MM.1S (cell line): ENCODE measurements around the gene INHBE.

Experiments
- DNase-seq: peaks from one replicate; pipeline ENCODE4 v3.0.0-alpha.2; 2015
- H2AFZ ChIP-seq: fragments of 300-600 bp; sonication (generic); 2 replicates; pipeline ENCODE4 v1.6.0; 2016; ENCODE audit warnings: antibody characterized with exemption, low read length
- H3F3A ChIP-seq: fragments of 300-600 bp; sonication (generic); 2 replicates; pipeline ENCODE4 v1.6.1; 2016; ENCODE audit warnings: mild to moderate bottlenecking, antibody characterized with exemption, low read length, moderate library complexity, mixed read lengths; ENCODE audit not compliant: insufficient read depth
- H3K27ac ChIP-seq: fragments of 300-600 bp; sonication (generic); 2 replicates; pipeline ENCODE4 v1.5.1; 2016; ENCODE audit warnings: mild to moderate bottlenecking, low read length
- H3K27me3 ChIP-seq: fragments of 300-600 bp; sonication (generic); replicated peaks from 2 replicates; pipeline ENCODE4 v1.6.0; 2016; ENCODE audit warnings: low read length; ENCODE audit not compliant: insufficient read depth
- H3K36me3 ChIP-seq: fragments of 300-600 bp; sonication (generic); replicated peaks from 2 replicates; pipeline ENCODE4 v1.6.1; 2016; ENCODE audit warnings: mild to moderate bottlenecking, low read length, mixed read lengths; ENCODE audit not compliant: insufficient read depth
- H3K4me1 ChIP-seq: fragments of 300-600 bp; sonication (generic); 2 replicates; pipeline ENCODE4 v1.6.1; 2016; ENCODE audit warnings: low read length, mixed read lengths
- H3K4me2 ChIP-seq: fragments of 300-600 bp; sonication (generic); 2 replicates; pipeline ENCODE4 v1.6.0; 2016; ENCODE audit warnings: low read depth, low read length
- H3K4me3 ChIP-seq: fragments of 300-600 bp; sonication (generic); 2 replicates; pipeline ENCODE4 v1.5.1; 2016; ENCODE audit warnings: low read length, mixed read lengths
- H3K79me2 ChIP-seq: fragments of 300-600 bp; sonication (generic); 2 replicates; pipeline ENCODE4 v1.6.1; 2016; ENCODE audit warnings: mixed run types, low read length, mixed read lengths
- H3K9ac ChIP-seq: fragments of 300-600 bp; sonication (generic); 2 replicates; pipeline ENCODE4 v1.6.1; 2016; ENCODE audit warnings: low read length, mixed read lengths
- H3K9me2 ChIP-seq: fragments of 300-600 bp; sonication (generic); replicated peaks from 2 replicates; pipeline ENCODE4 v1.6.1; 2016; ENCODE audit warnings: mild to moderate bottlenecking, low read length, mixed read lengths; ENCODE audit not compliant: insufficient read depth
- H3K9me3 ChIP-seq: fragments of 300-600 bp; sonication (generic); replicated peaks from 2 replicates; pipeline ENCODE4 v1.6.1; 2016; ENCODE audit warnings: mild to moderate bottlenecking, low read length, mixed read lengths; ENCODE audit not compliant: insufficient read depth
- H4K20me1 ChIP-seq: fragments of 300-600 bp; sonication (generic); 2 replicates; pipeline ENCODE4 v1.6.1; 2016; ENCODE audit warnings: mild to moderate bottlenecking, low read length, moderate library complexity, mixed read lengths; ENCODE audit not compliant: insufficient read depth
- EZH2 ChIP-seq: fragments of 300-600 bp; sonication (generic); optimal IDR thresholded peaks from 2 replicates; pipeline ENCODE3; 2017; ENCODE audit warnings: low read depth, mild to moderate bottlenecking, antibody characterized with exemption, low read length, mixed read lengths
- EZH2phosphoT487 ChIP-seq: fragments of 300-600 bp; sonication (generic); IDR thresholded peaks from 2 replicates; pipeline ENCODE4 v1.6.1; 2018; ENCODE audit warnings: antibody characterized with exemption, low read length
- TF ChIP-seq, protein P1 (sequence below): fragments of 300-600 bp; sonication (generic); IDR thresholded peaks from 2 replicates; pipeline ENCODE4 v1.5.1; 2016; ENCODE audit warnings: antibody characterized with exemption, low read length, mixed read lengths

Gene INHBE

DNA sequence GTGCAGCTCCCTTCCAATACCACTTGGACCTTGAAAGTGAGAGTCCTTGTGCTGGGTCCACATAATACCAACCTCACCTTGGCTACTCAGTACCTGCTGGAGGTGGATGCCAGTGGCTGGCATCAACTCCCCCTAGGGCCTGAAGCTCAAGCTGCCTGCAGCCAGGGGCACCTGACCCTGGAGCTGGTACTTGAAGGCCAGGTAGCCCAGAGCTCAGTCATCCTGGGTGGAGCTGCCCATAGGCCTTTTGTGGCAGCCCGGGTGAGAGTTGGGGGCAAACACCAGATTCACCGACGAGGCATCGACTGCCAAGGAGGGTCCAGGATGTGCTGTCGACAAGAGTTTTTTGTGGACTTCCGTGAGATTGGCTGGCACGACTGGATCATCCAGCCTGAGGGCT, 5.7 kb upstream of the INHBE start:
- H3K4me1 ChIP-seq, result no peaks in the 10 kb centered on the region
- no peak overlapping the region for H3K4me2 ChIP-seq
- no peak for DNase-seq
- H2AFZ ChIP-seq, result no peak overlapping the region
- no peak overlapping the region for H3K4me3 ChIP-seq
- no peaks in the 10 kb centered on the region for H3K9me3 ChIP-seq
- H3F3A ChIP-seq, result no peaks in the 10 kb centered on the region
- H4K20me1 ChIP-seq, result no peaks in the 10 kb centered on the region
- H3K36me3 ChIP-seq, result no peaks in the 10 kb centered on the region
- H3K27ac ChIP-seq, result no peak overlapping the region
- H3K9ac ChIP-seq, result no peak overlapping the region
- H3K27me3 ChIP-seq, result no peaks in the 10 kb centered on the region
- H3K79me2 ChIP-seq, result no peaks in the 10 kb centered on the region
- TF ChIP-seq EZH2 (no peak), EZH2phosphoT487 (no peak)
- TF ChIP-seq, protein P1, sequence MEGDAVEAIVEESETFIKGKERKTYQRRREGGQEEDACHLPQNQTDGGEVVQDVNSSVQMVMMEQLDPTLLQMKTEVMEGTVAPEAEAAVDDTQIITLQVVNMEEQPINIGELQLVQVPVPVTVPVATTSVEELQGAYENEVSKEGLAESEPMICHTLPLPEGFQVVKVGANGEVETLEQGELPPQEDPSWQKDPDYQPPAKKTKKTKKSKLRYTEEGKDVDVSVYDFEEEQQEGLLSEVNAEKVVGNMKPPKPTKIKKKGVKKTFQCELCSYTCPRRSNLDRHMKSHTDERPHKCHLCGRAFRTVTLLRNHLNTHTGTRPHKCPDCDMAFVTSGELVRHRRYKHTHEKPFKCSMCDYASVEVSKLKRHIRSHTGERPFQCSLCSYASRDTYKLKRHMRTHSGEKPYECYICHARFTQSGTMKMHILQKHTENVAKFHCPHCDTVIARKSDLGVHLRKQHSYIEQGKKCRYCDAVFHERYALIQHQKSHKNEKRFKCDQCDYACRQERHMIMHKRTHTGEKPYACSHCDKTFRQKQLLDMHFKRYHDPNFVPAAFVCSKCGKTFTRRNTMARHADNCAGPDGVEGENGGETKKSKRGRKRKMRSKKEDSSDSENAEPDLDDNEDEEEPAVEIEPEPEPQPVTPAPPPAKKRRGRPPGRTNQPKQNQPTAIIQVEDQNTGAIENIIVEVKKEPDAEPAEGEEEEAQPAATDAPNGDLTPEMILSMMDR, result no peak
- no peaks in the 10 kb centered on the region for H3K9me2 ChIP-seq

- DNase-seq, result no peak
- peaks cover 5% of the 10 kb centered on the region; the same call in 1 of the 2 replicates for H3K4me1 ChIP-seq
- H3K27ac ChIP-seq, result no peak overlapping the region
- H3K9me2 ChIP-seq, result no peaks in the 10 kb centered on the region
- no peaks in the 10 kb centered on the region for H4K20me1 ChIP-seq
- no peaks in the 10 kb centered on the region for H3F3A ChIP-seq
- TF ChIP-seq EZH2phosphoT487, result no peak
- no peak overlapping the region for H2AFZ ChIP-seq
- H3K4me2 ChIP-seq, result no peak overlapping the region
- H3K79me2 ChIP-seq, result no peaks in the 10 kb centered on the region
- no peaks in the 10 kb centered on the region for H3K36me3 ChIP-seq
- H3K27me3 ChIP-seq, result no peaks in the 10 kb centered on the region
- no peak overlapping the region for H3K9ac ChIP-seq
- no peak overlapping the region for H3K4me3 ChIP-seq
- H3K9me3 ChIP-seq, result no peaks in the 10 kb centered on the region
Observed at GRCh38 chr12:57450057-57450456, 5.0 kb upstream of the INHBE start.

DNA sequence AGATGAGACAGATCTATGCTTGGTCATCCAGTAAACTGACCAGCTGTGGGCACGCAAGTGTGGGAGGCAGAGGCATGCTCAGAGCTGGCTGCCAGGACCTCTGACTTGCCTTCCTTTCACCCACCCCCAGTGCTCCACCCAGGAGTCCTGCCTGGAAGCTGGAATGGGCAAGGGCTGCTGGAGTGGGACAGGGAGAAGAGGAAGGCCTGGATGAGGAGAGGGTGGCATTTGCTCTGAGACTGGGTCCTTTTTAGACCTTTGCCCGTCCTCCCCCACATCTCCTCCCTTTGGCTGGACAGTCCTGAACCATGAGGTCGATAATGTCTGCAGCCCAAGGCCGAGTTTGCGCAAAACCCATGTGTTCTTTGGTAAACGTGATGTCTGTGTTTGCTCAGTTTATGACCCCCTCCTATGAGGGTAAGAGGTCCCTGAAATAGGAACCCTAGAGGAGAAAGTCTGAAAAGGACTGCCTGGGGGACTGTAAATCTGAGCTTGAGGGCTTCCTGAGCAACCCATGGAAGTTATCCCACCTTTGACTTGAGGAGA, 3.8 kb upstream of the INHBE start:
- H4K20me1 ChIP-seq, result no peaks in the 10 kb centered on the region
- peaks cover 12% of the 10 kb centered on the region for H3K4me1 ChIP-seq
- H3K9ac ChIP-seq, result no peak overlapping the region
- no peaks in the 10 kb centered on the region for H3K36me3 ChIP-seq
- no peaks in the 10 kb centered on the region for H3K27me3 ChIP-seq
- no peaks in the 10 kb centered on the region for H3K9me3 ChIP-seq
- H3F3A ChIP-seq, result no peaks in the 10 kb centered on the region
- TF ChIP-seq, protein P1, result no peak
- TF ChIP-seq EZH2phosphoT487, result no peak
- no peak for TF ChIP-seq EZH2
- H3K4me2 ChIP-seq, result no peak overlapping the region
- no peak for DNase-seq
- no peak overlapping the region for H3K27ac ChIP-seq
- no peak overlapping the region for H3K4me3 ChIP-seq
- no peaks in the 10 kb centered on the region for H3K9me2 ChIP-seq
- no peak overlapping the region for H2AFZ ChIP-seq
- H3K79me2 ChIP-seq, result no peaks in the 10 kb centered on the region

DNA sequence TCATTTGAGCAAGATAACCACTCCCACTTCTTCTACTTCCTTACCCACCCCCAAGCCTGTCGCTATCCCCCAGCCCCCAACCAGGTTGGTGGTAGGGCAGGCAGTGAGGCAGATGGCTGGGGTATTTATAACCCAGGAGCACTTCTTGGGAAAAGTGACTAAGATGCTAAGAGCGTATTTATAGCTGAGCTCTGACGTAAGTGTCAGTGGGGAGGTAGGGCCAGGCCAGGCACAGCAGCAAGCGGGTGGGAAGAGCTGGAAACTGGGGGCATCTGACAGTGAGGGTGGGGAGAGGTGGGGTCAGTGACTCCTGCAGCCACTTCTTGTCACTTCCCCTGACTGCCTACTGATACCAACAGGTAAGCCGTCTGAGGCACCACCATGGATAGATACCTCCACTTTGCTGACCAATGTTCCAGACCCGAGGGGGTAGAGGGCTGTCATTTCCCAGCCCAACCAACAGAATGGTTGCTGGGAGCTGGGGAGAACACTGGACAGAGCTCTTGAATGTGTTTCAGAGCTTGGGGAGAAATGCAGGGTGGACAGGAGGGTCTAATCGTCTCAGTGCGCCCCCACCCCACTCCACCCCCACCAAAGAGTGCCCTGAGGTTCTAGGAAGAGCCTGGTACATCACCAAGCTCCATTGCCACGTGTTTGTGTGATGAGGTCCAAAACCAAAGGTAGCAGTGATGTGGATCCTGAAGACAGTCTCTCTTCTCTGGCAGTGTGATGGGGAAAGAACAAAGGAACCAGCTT, 2.7 kb upstream of the INHBE start:
- Histone ChIP-seq H3K36me3 (no peaks in the 10 kb centered on the region), H3F3A (no peaks in the 10 kb centered on the region), H3K4me2 (no peak overlapping the region), H3K9me2 (no peaks in the 10 kb centered on the region), H4K20me1 (no peaks in the 10 kb centered on the region), H3K27ac (no peak overlapping the region), H2AFZ (no peak overlapping the region), H3K4me1 (peaks cover 12% of the 10 kb centered on the region), H3K79me2 (no peaks in the 10 kb centered on the region), H3K9ac (no peak overlapping the region), H3K27me3 (no peaks in the 10 kb centered on the region), H3K9me3 (no peaks in the 10 kb centered on the region), H3K4me3 (no peak overlapping the region)
- DNase-seq, result no peak
- TF ChIP-seq EZH2phosphoT487 (no peak), EZH2 (no peak)
- TF ChIP-seq, protein P1, result no peak
